Gastrocnemius medialis (tissue), 4 donors: ENCODE results near the gene RPS6KA4. TPM values are rescaled to one million over a fixed set of nuclear protein-coding genes. Genes with fewer than 3 reads are reported as not detected.
"Not testable (repeated sequence)": the region's sequence is repeated elsewhere in the genome, so short reads cannot be mapped to it uniquely, and the experiment has no call there.

Experiments
- ATAC-seq, 2 donors: fragments of 150-250 bp; one replicate each; pipeline ENCODE4 v1.9.1; 2016
- DNase-seq, 2 donors: peaks; one replicate each; pipeline ENCODE4 v3.0.0-alpha.2; 2019
- H3K27ac ChIP-seq, 4 donors: fragments of 200-600 bp; sonication (generic); 1 replicate in 1 of 4; 2 replicates in 3 of 4; pipeline ENCODE4 v1.5.1; 2016 to 2018; ENCODE audit warnings: mild to moderate bottlenecking in 2 of 4, moderate library complexity in 1 of 4
- H3K27me3 ChIP-seq, 3 donors: fragments of 200-600 bp; sonication (generic) in 2 of 3; 1 replicate in 1 of 3; 2 replicates in 2 of 3; pipeline versions ENCODE4 v1.5.1 to v1.6.0; 2016 to 2019; ENCODE audit warnings: mild to moderate bottlenecking in 1 of 3, moderate library complexity in 1 of 3
- H3K36me3 ChIP-seq, 2 donors: fragments of 200-600 bp; sonication (generic) in 1 of 2; one replicate each; pipeline ENCODE4 v1.5.1; 2017 to 2018
- H3K4me1 ChIP-seq, 2 donors: fragments of 200-600 bp; sonication (generic) in 1 of 2; one replicate each; pipeline ENCODE4 v1.5.1; 2016 to 2017; ENCODE audit warnings: mild to moderate bottlenecking in 2 of 2
- H3K4me3 ChIP-seq, 4 donors: fragments of 200-600 bp; sonication (generic) in 3 of 4; 1 replicate in 1 of 4; 2 replicates in 3 of 4; pipeline ENCODE4 v1.5.1; 2016 to 2019; ENCODE audit warnings: mild to moderate bottlenecking in 2 of 4
- H3K9me3 ChIP-seq, 3 donors: fragments of 200-600 bp; sonication (generic) in 2 of 3; 1 replicate in 1 of 3; 2 replicates in 2 of 3; pipeline ENCODE4 v1.5.1; 2016 to 2019
- CTCF ChIP-seq, 5 experiments: fragments of 450-650 bp in 3 of 5; fragments of 200-600 bp in 2 of 5; sonication (generic) in 2 of 5; IDR thresholded peaks in 4 of 5; conservative IDR thresholded peaks in 1 of 5; 1 replicate in 4 of 5; 2 replicates in 1 of 5; pipeline ENCODE4 v1.5.1; 2016 to 2019; ENCODE audit warnings: antibody characterized with exemption in 5 of 5, mild to moderate bottlenecking in 3 of 5, moderate library complexity in 3 of 5
- POLR2A ChIP-seq, 2 donors: fragments of 450-650 bp; IDR thresholded peaks; one replicate each; pipeline ENCODE4 v1.6.1; 2017; ENCODE audit warnings: antibody characterized with exemption in 2 of 2, mild to moderate bottlenecking in 2 of 2, moderate library complexity in 2 of 2
- in situ Hi-C, 4 donors: fragments of 200-750 bp; cut with MboI; loops; one replicate each; pipeline versions ENCODE4 v1.15.0 to v1.8.0; 2017; ENCODE audit warnings: low sequenced_read_pairs in 4 of 4
- intact Hi-C: fragments of 100-400 bp; cut with DNase I; formaldehyde crosslinking; loops from one replicate; pipeline ENCODE4 v1.15.1; 2023; ENCODE audit warnings: low total_unique reads
- total RNA-seq, 4 donors: library from RNA; depleted of rRNA; stranded (reverse); fragments of >200 nt; gene quantifications; one replicate each; pipeline versions ENCODE4 v1.1.0 to v1.2.3, GENCODE V29; 2016

RPS6KA4 gene
- total RNA-seq, 4 donors from 2014 or later = 16.6 to 27.0 (median 17.2) TPM

- intact Hi-C loops = no loop called here
- Histone ChIP-seq H3K9me3 (no peaks in the 10 kb centered on the region), H3K27me3 (no peaks in the 10 kb centered on the region), H3K27ac (no peak overlapping the region), H3K36me3 (no peaks in the 10 kb centered on the region), H3K4me1 (no peaks in the 10 kb centered on the region), H3K4me3 (no peak overlapping the region)
- TF ChIP-seq CTCF (IDR thresholded peaks at IDR 0.05 in 4 of 5, conservative IDR thresholded peaks at IDR 0.05 in 1 of 5) (no peak), POLR2A (IDR thresholded peaks at IDR 0.05) (no peak)
- ATAC-seq = no peak
- in situ Hi-C loops = no loop called here
- DNase-seq = no peak
These were observed 56.3 kb downstream of the RPS6KA4 start for GRCh38 chr11:64415286-64415685.

GRCh38 chr11:64415996-64416728 is 57.2 kb downstream of the RPS6KA4 start:
- DNase-seq (no peak), ATAC-seq (no peak)
- intact Hi-C loops = no loop called here
- Histone ChIP-seq H3K36me3 (no peaks in the 10 kb centered on the region), H3K27me3 (no peaks in the 10 kb centered on the region), H3K9me3 (peaks cover 0 to 3% (median 0%) of the 10 kb centered on the region in 3 donors), H3K4me3 (no peak overlapping the region), H3K4me1 (no peaks in the 10 kb centered on the region), H3K27ac (no peak overlapping the region)
- in situ Hi-C loops = no loop called here
- no peak for TF ChIP-seq POLR2A (IDR thresholded peaks at IDR 0.05)
- no peak for TF ChIP-seq CTCF (IDR thresholded peaks at IDR 0.05 in 4 of 5, conservative IDR thresholded peaks at IDR 0.05 in 1 of 5)

- ATAC-seq, intact Hi-C loops, H3K27me3 ChIP-seq, DNase-seq, H3K4me3 ChIP-seq, in situ Hi-C loops, H3K4me1 ChIP-seq, H3K36me3 ChIP-seq, H3K9me3 ChIP-seq, H3K27ac ChIP-seq: not testable (repeated sequence)
These were observed 59.3 kb downstream of the RPS6KA4 start for GRCh38 chr11:64418233-64418632.

GRCh38 chr11:64419257-64419790 is 60.4 kb downstream of the RPS6KA4 start:
- intact Hi-C loops = no loop called here
- TF ChIP-seq POLR2A (IDR thresholded peaks at IDR 0.05) (no peak), CTCF (IDR thresholded peaks at IDR 0.05 in 4 of 5, conservative IDR thresholded peaks at IDR 0.05 in 1 of 5) (no peak)
- H3K9me3 ChIP-seq = peaks cover 0 to 3% (median 0%) of the 10 kb centered on the region in 3 donors
- H3K4me3 ChIP-seq = no peak overlapping the region
- H3K27ac ChIP-seq = no peak overlapping the region
- H3K4me1 ChIP-seq = no peaks in the 10 kb centered on the region
- in situ Hi-C loops = no loop called here
- no peak for DNase-seq
- H3K36me3 ChIP-seq = no peaks in the 10 kb centered on the region
- ATAC-seq = no peak
- peaks cover 0 to 7% (median 0%) of the 10 kb centered on the region in 3 donors for H3K27me3 ChIP-seq

GRCh38 chr11:64419818-64420485 is 61.0 kb downstream of the RPS6KA4 start:
- Histone ChIP-seq H3K36me3 (no peaks in the 10 kb centered on the region), H3K27me3 (peaks cover 0 to 7% (median 0%) of the 10 kb centered on the region in 3 donors), H3K4me3 (no peak overlapping the region), H3K9me3 (peaks cover 0 to 3% (median 0%) of the 10 kb centered on the region in 3 donors), H3K4me1 (no peaks in the 10 kb centered on the region), H3K27ac (no peak overlapping the region)
- intact Hi-C loops = no loop called here
- DNase-seq (no peak), ATAC-seq (peak in 1 of 2 donors; percentile 54)
- in situ Hi-C loops = no loop called here
- TF ChIP-seq POLR2A (IDR thresholded peaks at IDR 0.05) (no peak), CTCF (IDR thresholded peaks at IDR 0.05 in 4 of 5, conservative IDR thresholded peaks at IDR 0.05 in 1 of 5) (no peak)
